Breast epithelium (tissue), 3 donors: Measurements from ENCODE around the gene ZNF546.

Source experiments
- POLR2A ChIP-seq: fragments of 450-650 bp; IDR thresholded peaks from one replicate; pipeline ENCODE4 v1.6.1; 2016; ENCODE audit warnings: antibody characterized with exemption, mild to moderate bottlenecking, moderate library complexity
- POLR2AphosphoS5 ChIP-seq, 3 donors: sonication (generic); formaldehyde crosslinking; IDR thresholded peaks; one replicate each; pipeline ENCODE4 v1.6.1; 2017; ENCODE audit warnings: antibody characterized with exemption in 3 of 3
- TF ChIP-seq, protein P1 (sequence below), 3 donors: fragments of 450-650 bp; IDR thresholded peaks; one replicate each; pipeline ENCODE4 v1.5.1; 2016 to 2017; ENCODE audit warnings: antibody characterized with exemption in 3 of 3, mild to moderate bottlenecking in 3 of 3, moderate library complexity in 3 of 3

DNA sequence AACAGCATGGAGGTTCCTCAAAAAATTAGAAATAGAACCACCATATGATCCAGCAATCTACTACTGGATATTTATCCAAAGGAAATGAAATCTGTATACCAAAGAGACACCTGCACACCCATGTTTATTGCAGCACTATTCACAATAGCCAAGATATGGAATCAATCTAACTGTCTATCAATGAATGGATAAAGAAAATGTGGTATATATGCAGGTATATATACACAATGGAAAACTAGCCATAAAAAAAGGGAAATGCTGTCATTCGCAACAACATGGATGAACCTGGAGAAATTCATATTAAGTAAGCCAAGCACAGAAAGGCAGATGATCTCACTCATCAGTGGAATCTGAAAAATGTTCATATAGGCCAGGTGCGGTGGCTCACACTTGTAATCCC lies 56.6 kb downstream of the ZNF546 start:
- TF ChIP-seq, protein P1, sequence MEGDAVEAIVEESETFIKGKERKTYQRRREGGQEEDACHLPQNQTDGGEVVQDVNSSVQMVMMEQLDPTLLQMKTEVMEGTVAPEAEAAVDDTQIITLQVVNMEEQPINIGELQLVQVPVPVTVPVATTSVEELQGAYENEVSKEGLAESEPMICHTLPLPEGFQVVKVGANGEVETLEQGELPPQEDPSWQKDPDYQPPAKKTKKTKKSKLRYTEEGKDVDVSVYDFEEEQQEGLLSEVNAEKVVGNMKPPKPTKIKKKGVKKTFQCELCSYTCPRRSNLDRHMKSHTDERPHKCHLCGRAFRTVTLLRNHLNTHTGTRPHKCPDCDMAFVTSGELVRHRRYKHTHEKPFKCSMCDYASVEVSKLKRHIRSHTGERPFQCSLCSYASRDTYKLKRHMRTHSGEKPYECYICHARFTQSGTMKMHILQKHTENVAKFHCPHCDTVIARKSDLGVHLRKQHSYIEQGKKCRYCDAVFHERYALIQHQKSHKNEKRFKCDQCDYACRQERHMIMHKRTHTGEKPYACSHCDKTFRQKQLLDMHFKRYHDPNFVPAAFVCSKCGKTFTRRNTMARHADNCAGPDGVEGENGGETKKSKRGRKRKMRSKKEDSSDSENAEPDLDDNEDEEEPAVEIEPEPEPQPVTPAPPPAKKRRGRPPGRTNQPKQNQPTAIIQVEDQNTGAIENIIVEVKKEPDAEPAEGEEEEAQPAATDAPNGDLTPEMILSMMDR (IDR thresholded peaks at IDR 0.05): no peak
- no peak for TF ChIP-seq POLR2A
- TF ChIP-seq POLR2AphosphoS5 (IDR thresholded peaks at IDR 0.05): no peak
